Measurements from ENCODE around the gene TESK1. TPM values are rescaled to one million over a fixed set of nuclear protein-coding genes. Genes with fewer than 3 reads are reported as not detected.

The TESK1 gene, protein sequence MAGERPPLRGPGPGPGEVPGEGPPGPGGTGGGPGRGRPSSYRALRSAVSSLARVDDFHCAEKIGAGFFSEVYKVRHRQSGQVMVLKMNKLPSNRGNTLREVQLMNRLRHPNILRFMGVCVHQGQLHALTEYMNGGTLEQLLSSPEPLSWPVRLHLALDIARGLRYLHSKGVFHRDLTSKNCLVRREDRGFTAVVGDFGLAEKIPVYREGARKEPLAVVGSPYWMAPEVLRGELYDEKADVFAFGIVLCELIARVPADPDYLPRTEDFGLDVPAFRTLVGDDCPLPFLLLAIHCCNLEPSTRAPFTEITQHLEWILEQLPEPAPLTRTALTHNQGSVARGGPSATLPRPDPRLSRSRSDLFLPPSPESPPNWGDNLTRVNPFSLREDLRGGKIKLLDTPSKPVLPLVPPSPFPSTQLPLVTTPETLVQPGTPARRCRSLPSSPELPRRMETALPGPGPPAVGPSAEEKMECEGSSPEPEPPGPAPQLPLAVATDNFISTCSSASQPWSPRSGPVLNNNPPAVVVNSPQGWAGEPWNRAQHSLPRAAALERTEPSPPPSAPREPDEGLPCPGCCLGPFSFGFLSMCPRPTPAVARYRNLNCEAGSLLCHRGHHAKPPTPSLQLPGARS
- total RNA-seq, result 11.7 and 11.8 TPM in 2 replicates

DNA sequence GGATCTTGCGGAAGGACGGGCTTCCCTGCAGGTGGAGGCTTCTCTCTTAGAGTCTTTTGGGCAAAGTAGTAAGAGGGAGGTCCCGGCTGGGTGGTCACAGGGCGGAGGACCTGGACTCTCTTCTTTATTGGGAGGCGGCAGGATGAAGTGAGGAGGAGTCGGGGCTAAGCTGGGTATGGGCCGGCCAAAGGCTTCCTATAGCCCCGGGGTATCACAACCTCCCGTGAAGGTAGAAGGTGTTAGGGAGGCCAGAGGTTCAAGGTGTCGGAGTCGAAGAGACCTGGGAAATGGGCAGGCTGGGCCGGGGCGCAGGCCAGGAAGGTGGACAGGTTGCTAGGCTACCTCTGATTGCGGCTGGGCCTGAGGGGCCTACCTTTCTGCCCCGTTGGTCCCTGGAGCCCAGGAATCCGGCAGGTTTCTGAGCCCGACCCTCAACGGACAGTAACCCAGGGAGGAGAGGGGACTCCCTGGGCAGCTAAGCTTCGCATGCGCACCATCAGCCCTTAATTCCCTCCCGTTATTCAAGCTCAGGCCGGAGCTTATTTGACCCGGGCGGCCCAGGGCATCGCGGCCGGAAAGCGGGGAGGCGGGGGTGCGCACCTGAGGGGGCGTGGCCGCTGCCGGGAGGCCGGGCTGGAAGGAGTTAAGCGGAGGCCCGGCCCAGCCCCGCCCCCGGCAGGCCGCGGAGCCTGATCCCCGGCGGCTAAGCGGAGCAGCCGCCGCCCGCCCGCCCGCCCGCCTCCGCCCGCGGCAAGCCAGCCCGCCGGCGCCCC is at the start of gene TESK1:
Gene TESK1, plus strand, starts transcription at position 685 of the 773 bp plus-strand sequence. CDS start 358 bp downstream, outside the sequence.

GRCh38 chr9:35618325-35618727 is 13.3 kb downstream of the TESK1 start, which contains the start of gene CD72:
Gene CD72, minus strand, starts transcription at chr9:35618413. Its CDS starts 110 bp downstream, at chr9:35618303.

GRCh38 chr9:35650341-35651158 is 45.5 kb downstream of the TESK1 start, which contains the start of gene SIT1:
Gene SIT1, minus strand, starts transcription at chr9:35650931. Its CDS starts 78 bp downstream, at chr9:35650853.

GRCh38 chr9:35657546-35658136 is 52.6 kb downstream of the TESK1 start, which contains the start of gene RMRP:
Gene RMRP, minus strand, starts transcription at chr9:35658019.

DNA sequence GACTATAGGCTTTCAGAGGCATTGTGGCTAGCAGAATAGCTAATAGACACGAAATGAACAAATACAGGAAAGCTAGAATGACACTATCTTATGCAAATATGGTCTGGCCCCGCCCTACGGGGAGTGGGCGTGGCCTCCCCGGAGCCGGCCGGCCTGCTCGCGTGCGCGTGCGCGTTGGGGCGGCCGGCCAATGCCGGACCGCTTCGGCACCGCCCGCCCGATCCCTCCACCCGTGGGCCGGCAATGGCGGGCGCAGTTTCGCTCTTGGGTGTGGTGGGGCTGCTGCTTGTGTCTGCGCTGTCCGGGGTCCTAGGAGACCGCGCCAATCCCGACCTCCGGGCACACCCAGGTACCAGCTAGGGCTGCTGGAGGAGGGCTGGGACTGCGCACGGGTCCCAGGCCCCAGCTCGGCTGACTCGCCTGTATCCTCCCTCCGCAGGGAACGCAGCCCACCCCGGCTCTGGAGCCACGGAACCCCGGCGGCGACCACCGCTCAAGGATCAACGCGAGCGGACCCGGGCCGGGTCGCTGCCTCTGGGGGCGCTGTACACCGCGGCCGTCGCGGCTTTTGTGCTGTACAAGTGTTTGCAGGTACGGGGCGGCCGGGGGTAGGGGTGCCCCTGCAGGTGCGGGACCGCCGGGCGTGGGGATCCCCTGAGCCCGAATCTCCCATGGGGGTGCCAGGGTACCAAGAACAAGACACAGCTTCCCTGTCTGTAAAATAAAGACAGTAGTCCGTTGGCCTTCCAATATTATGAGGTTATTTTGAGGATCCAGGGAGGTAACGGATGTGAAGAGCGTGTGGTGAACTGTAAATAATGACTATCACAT is 53.3 kb downstream of the TESK1 start, which contains the start of gene CCDC107:
Gene CCDC107, plus strand, starts transcription at position 156 of the 831 bp plus-strand sequence. Its CDS starts 88 bp downstream, at position 244.

Other genes starting within 250 kb of the TESK1 start
- gene RUSC2, start 115.2 kb upstream of the TESK1 start, total RNA-seq, result 14.6 and 16.5 TPM in 2 replicates
- 0.50 and 1.0 TPM in 2 replicates for gene CD72, start 13.2 kb downstream of the TESK1 start, total RNA-seq
- gene SIT1, start 45.7 kb downstream of the TESK1 start, total RNA-seq, result 0.15 TPM in 1 of 2 replicates, not detected in the other
- gene RMRP, start 52.8 kb downstream of the TESK1 start, total RNA-seq, result 46,048 and 56,930 TPM in 2 replicates
- 15.0 and 17.7 TPM in 2 replicates for gene CCDC107, start 53.0 kb downstream of the TESK1 start, total RNA-seq
- gene ARHGEF39, start 59.9 kb downstream of the TESK1 start, total RNA-seq, result 15.0 and 16.5 TPM in 2 replicates
- gene CA9, start 68.7 kb downstream of the TESK1 start, total RNA-seq, result 0.74 and 0.84 TPM in 2 replicates
- gene TPM2, start 84.7 kb downstream of the TESK1 start, total RNA-seq, result 521 and 660 TPM in 2 replicates
- gene TLN1, start 126.9 kb downstream of the TESK1 start, total RNA-seq, result 279 and 318 TPM in 2 replicates
- gene CREB3, start 127.4 kb downstream of the TESK1 start, total RNA-seq, result 59.6 and 73.3 TPM in 2 replicates
- gene GBA2, start 144.0 kb downstream of the TESK1 start, total RNA-seq, result 23.9 and 25.1 TPM in 2 replicates
- 10.1 and 10.6 TPM in 2 replicates for gene RGP1, start 144.0 kb downstream of the TESK1 start, total RNA-seq
- not detected in 2 replicates for gene MSMP, start 149.0 kb downstream of the TESK1 start, total RNA-seq
- gene NPR2, start 186.3 kb downstream of the TESK1 start, total RNA-seq, result 16.3 and 17.7 TPM in 2 replicates
- 1.5 and 2.4 TPM in 2 replicates for gene SPAG8, start 207.0 kb downstream of the TESK1 start, total RNA-seq
- gene HINT2, start 209.8 kb downstream of the TESK1 start, total RNA-seq, result 31.3 and 46.1 TPM in 2 replicates
- not detected in 2 replicates for gene FAM221B, start 223.5 kb downstream of the TESK1 start, total RNA-seq
- gene TMEM8B, start 224.0 kb downstream of the TESK1 start, total RNA-seq, result 3.9 and 4.3 TPM in 2 replicates

All from bronchus fibroblast of lung (primary cell).